Measurements from ENCODE around the gene URI1. TPM values are rescaled to one million over a fixed set of nuclear protein-coding genes. Genes with fewer than 3 reads are reported as not detected.

Gene URI1
- total and polyA plus RNA-seq, 2 experiments from 2014 or later: 16.2 to 58.1 TPM

- Histone ChIP-seq H3K36me3 (ENCODE audit: low read depth) (no peaks in the 10 kb centered on the region; the same call in 1 of the 2 replicates), H3K4me1 (ENCODE audit: insufficient read depth) (no peaks in the 10 kb centered on the region), H3K9ac (no peak overlapping the region), H3K9me2 (ENCODE audit: insufficient read depth) (no peaks in the 10 kb centered on the region), H3K27ac (no peak overlapping the region), H3K27me3 (replicated peaks; ENCODE audit: insufficient read depth) (no peaks in the 10 kb centered on the region), H3K79me2 (ENCODE audit: insufficient read depth) (no peaks in the 10 kb centered on the region), H4K20me1 (ENCODE audit: insufficient read depth) (no peaks in the 10 kb centered on the region), H3F3A (ENCODE audit: insufficient read depth) (peaks cover 5% of the 10 kb centered on the region; the same call in 1 of the 2 replicates), H3K9me3 (ENCODE audit: low read depth) (no peaks in the 10 kb centered on the region), H3K4me2 (ENCODE audit: unreplicated experiment) (no peak overlapping the region), H3K4me3 (no peak overlapping the region), H2AFZ (no peak overlapping the region)
- TF ChIP-seq EZH2phosphoT487 (IDR thresholded peaks at IDR 0.05; ENCODE audit: insufficient read depth, low read depth) (no peak), EZH2 (IDR thresholded peaks at IDR 0.05; ENCODE audit: insufficient read depth, poor library complexity, severe bottlenecking) (no peak)
- 88 to 92% methylated on average over 13 of the region's 13 CpGs for WGBS, 2 experiments (ENCODE audit: low coverage in 1 of 2, low lambda C conversion rate in 2 of 2, missing lambda C conversion rate in 2 of 2)
- no peak for DNase-seq
- in situ Hi-C loops (cut with MboI): no loop called here
Measured at GRCh38 chr19:30044273-30045248, 102.5 kb downstream of the URI1 start.

- no peak for TF ChIP-seq EZH2phosphoT487 (IDR thresholded peaks at IDR 0.05; ENCODE audit: insufficient read depth, low read depth)
- TF ChIP-seq EZH2 (IDR thresholded peaks at IDR 0.05; ENCODE audit: insufficient read depth, poor library complexity, severe bottlenecking): no peak
- peak; percentile 29 for DNase-seq
Measured at GRCh38 chr19:30046522-30046921, 104.5 kb downstream of the URI1 start.

GRCh38 chr19:30047432-30047831, 105.4 kb downstream of the URI1 start:
- no peaks in the 10 kb centered on the region for H3K9me2 ChIP-seq (ENCODE audit: insufficient read depth)
- no peaks in the 10 kb centered on the region for H3K27me3 ChIP-seq (replicated peaks; ENCODE audit: insufficient read depth)
- no peak overlapping the region for H3K4me2 ChIP-seq (ENCODE audit: unreplicated experiment)
- no peak overlapping the region for H3K27ac ChIP-seq
- 93 to 94% methylated on average over 8 of the region's 8 CpGs for WGBS, 2 experiments (ENCODE audit: low coverage in 1 of 2, low lambda C conversion rate in 2 of 2, missing lambda C conversion rate in 2 of 2)
- H3K36me3 ChIP-seq (ENCODE audit: low read depth): no peaks in the 10 kb centered on the region
- peaks cover 5% of the 10 kb centered on the region; the same call in 1 of the 2 replicates for H3F3A ChIP-seq (ENCODE audit: insufficient read depth)
- H3K79me2 ChIP-seq (ENCODE audit: insufficient read depth): no peaks in the 10 kb centered on the region
- no peak overlapping the region for H2AFZ ChIP-seq
- H3K9ac ChIP-seq: no peak overlapping the region
- H3K9me3 ChIP-seq (ENCODE audit: low read depth): no peaks in the 10 kb centered on the region
- H3K4me3 ChIP-seq: no peak overlapping the region
- in situ Hi-C loops (cut with MboI): no loop called here
- no peak for TF ChIP-seq EZH2phosphoT487 (IDR thresholded peaks at IDR 0.05; ENCODE audit: insufficient read depth, low read depth)
- TF ChIP-seq EZH2 (IDR thresholded peaks at IDR 0.05; ENCODE audit: insufficient read depth, poor library complexity, severe bottlenecking): no peak
- DNase-seq: no peak
- H3K4me1 ChIP-seq (ENCODE audit: insufficient read depth): no peaks in the 10 kb centered on the region
- no peaks in the 10 kb centered on the region for H4K20me1 ChIP-seq (ENCODE audit: insufficient read depth)

More at GRCh38 chr19:30046522-30046921, 104.5 kb downstream of the URI1 start:
- no peak overlapping the region for H3K9ac ChIP-seq
- in situ Hi-C loops (cut with MboI): no loop called here
- no peak overlapping the region for H3K27ac ChIP-seq
- H3K9me3 ChIP-seq (ENCODE audit: low read depth): no peaks in the 10 kb centered on the region
- 25% methylated on average over 4 of the region's 4 CpGs for WGBS, 2 experiments (ENCODE audit: low coverage in 1 of 2, low lambda C conversion rate in 2 of 2, missing lambda C conversion rate in 2 of 2)
- H2AFZ ChIP-seq: no peak overlapping the region
- H3K79me2 ChIP-seq (ENCODE audit: insufficient read depth): no peaks in the 10 kb centered on the region
- H3F3A ChIP-seq (ENCODE audit: insufficient read depth): peaks cover 5% of the 10 kb centered on the region; the same call in 1 of the 2 replicates
- no peaks in the 10 kb centered on the region for H3K4me1 ChIP-seq (ENCODE audit: insufficient read depth)
- H4K20me1 ChIP-seq (ENCODE audit: insufficient read depth): no peaks in the 10 kb centered on the region
- H3K4me2 ChIP-seq (ENCODE audit: unreplicated experiment): no peak overlapping the region
- H3K9me2 ChIP-seq (ENCODE audit: insufficient read depth): no peaks in the 10 kb centered on the region
- no peak overlapping the region for H3K4me3 ChIP-seq
- H3K27me3 ChIP-seq (replicated peaks; ENCODE audit: insufficient read depth): no peaks in the 10 kb centered on the region
- no peaks in the 10 kb centered on the region for H3K36me3 ChIP-seq (ENCODE audit: low read depth)

GRCh38 chr19:30049226-30049625, 107.2 kb downstream of the URI1 start:
- no peak for DNase-seq
- Histone ChIP-seq H3K4me2 (ENCODE audit: unreplicated experiment) (no peak overlapping the region), H3K36me3 (ENCODE audit: low read depth) (no peaks in the 10 kb centered on the region), H3K27ac (no peak overlapping the region), H3K4me3 (no peak overlapping the region), H3K9me3 (ENCODE audit: low read depth) (no peaks in the 10 kb centered on the region), H3K27me3 (replicated peaks; ENCODE audit: insufficient read depth) (no peaks in the 10 kb centered on the region), H4K20me1 (ENCODE audit: insufficient read depth) (no peaks in the 10 kb centered on the region), H3F3A (ENCODE audit: insufficient read depth) (peaks cover 5% of the 10 kb centered on the region; the same call in 1 of the 2 replicates), H2AFZ (no peak overlapping the region), H3K79me2 (ENCODE audit: insufficient read depth) (no peaks in the 10 kb centered on the region), H3K9ac (no peak overlapping the region), H3K4me1 (ENCODE audit: insufficient read depth) (no peaks in the 10 kb centered on the region), H3K9me2 (ENCODE audit: insufficient read depth) (no peaks in the 10 kb centered on the region)
- 98% methylated on average over 4 of the region's 4 CpGs for WGBS, 2 experiments (ENCODE audit: low coverage in 1 of 2, low lambda C conversion rate in 2 of 2, missing lambda C conversion rate in 2 of 2)
- in situ Hi-C loops (cut with MboI): no loop called here
- no peak for TF ChIP-seq EZH2 (IDR thresholded peaks at IDR 0.05; ENCODE audit: insufficient read depth, poor library complexity, severe bottlenecking)
- no peak for TF ChIP-seq EZH2phosphoT487 (IDR thresholded peaks at IDR 0.05; ENCODE audit: insufficient read depth, low read depth)

All from GM23248 (cell line).